SU-DHL-6 (cell line): ENCODE measurements around the gene TIAM2.

Experiments used
- H2AFZ ChIP-seq: fragments of 200-600 bp; sonication (generic); 2 replicates; pipeline ENCODE4 v1.6.1; 2014; ENCODE audit warnings: low read depth, mild to moderate bottlenecking, moderate library complexity, mixed read lengths, antibody characterized with exemption, low read length; ENCODE audit not compliant: severe bottlenecking
- H3F3A ChIP-seq: fragments of 200-600 bp; shearing (Covaris generic); 2 replicates; pipeline ENCODE4 v1.6.0; 2016; ENCODE audit warnings: antibody characterized with exemption, mild to moderate bottlenecking; ENCODE audit not compliant: insufficient read depth
- H3K27ac ChIP-seq: fragments of 200-600 bp; sonication (generic); 2 replicates; pipeline ENCODE4 v1.5.1; 2016; ENCODE audit warnings: low read depth, mild to moderate bottlenecking, low read length, moderate library complexity, mixed read lengths
- H3K27me3 ChIP-seq: fragments of 200-600 bp; sonication (generic), shearing (Covaris generic); 2 replicates; pipeline ENCODE4 v1.6.0; 2014; ENCODE audit warnings: mild to moderate bottlenecking, low read length
- H3K36me3 ChIP-seq: fragments of 200-600 bp; sonication (generic); 2 replicates; pipeline ENCODE4 v1.6.1; 2014; ENCODE audit warnings: mild to moderate bottlenecking, low read length, mixed read lengths
- H3K4me2 ChIP-seq: fragments of 300-600, 200-600 bp; shearing (Covaris generic), sonication (generic); 2 replicates; pipeline ENCODE4 v1.6.0; 2014; ENCODE audit warnings: low read length, low read depth, mild to moderate bottlenecking; ENCODE audit not compliant: poor library complexity, severe bottlenecking
- H3K4me3 ChIP-seq: fragments of 200-600 bp; sonication (generic); 2 replicates; pipeline ENCODE4 v1.5.1; 2014; ENCODE audit warnings: antibody characterized with exemption, low read length, mild to moderate bottlenecking, mixed read lengths; ENCODE audit not compliant: insufficient read depth, poor library complexity, severe bottlenecking
- H3K79me2 ChIP-seq: fragments of 200-600 bp; sonication (generic); 2 replicates; pipeline ENCODE4 v1.6.1; 2014; ENCODE audit warnings: mild to moderate bottlenecking, low read length, moderate library complexity; ENCODE audit not compliant: insufficient read depth
- H3K9ac ChIP-seq: fragments of 200-600 bp; sonication (generic); 2 replicates; pipeline ENCODE4 v1.7.0; 2014; ENCODE audit warnings: mild to moderate bottlenecking, low read length
- H3K9me2 ChIP-seq: fragments of 200-600 bp; sonication (generic); replicated peaks from 2 replicates; pipeline ENCODE4 v1.6.1; 2014; ENCODE audit warnings: low read length; ENCODE audit not compliant: insufficient read depth
- H3K9me3 ChIP-seq: fragments of 200-600 bp; sonication (generic); 2 replicates; pipeline ENCODE4 v1.6.1; 2014; ENCODE audit warnings: low read length, mixed read lengths; ENCODE audit not compliant: insufficient read depth
- H4K20me1 ChIP-seq: fragments of 200-600 bp; sonication (generic); 2 replicates; pipeline ENCODE4 v1.6.1; 2014; ENCODE audit warnings: low read depth, mild to moderate bottlenecking, antibody characterized with exemption, low read length, moderate library complexity, mixed read lengths
- EZH2phosphoT487 ChIP-seq: fragments of 200-600 bp; sonication (generic), shearing (Covaris generic); conservative IDR thresholded peaks from 2 replicates; pipeline ENCODE4 v1.6.1; 2018; ENCODE audit warnings: mild to moderate bottlenecking, antibody characterized with exemption, low read length, moderate library complexity, mixed read lengths
- TF ChIP-seq, protein P1 (sequence below): fragments of 200-600 bp; sonication (generic); IDR thresholded peaks from one replicate; pipeline ENCODE4 v1.5.1; 2017; ENCODE audit warnings: antibody characterized with exemption, mild to moderate bottlenecking, low read length, moderate library complexity; ENCODE audit not compliant: insufficient read depth, poor library complexity, severe bottlenecking

Gene TIAM2

DNA sequence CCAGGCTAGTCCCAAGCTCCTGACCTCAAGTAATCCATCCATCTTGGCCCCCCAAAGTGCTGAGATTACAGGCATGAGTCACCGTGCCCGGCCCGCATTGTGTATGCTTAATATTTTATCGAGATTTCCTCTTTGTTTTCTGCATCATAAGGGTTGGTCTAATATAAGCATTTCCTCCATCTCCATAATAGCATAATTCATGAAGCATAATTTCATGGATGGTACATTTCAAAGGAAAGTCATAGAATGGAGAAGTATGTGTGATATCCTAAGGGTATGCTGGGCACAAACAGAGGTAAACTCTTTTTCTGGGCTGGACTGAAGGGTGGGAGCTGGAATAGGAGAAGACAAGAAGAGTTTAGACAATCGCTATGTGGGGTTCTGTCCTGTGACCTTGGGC is 17.5 kb upstream of the TIAM2 start:
- Histone ChIP-seq H2AFZ (no peak overlapping the region), H3K9me3 (no peaks in the 10 kb centered on the region), H3K36me3 (no peaks in the 10 kb centered on the region), H3K9me2 (no peaks in the 10 kb centered on the region), H3F3A (no peaks in the 10 kb centered on the region), H3K79me2 (no peaks in the 10 kb centered on the region), H3K27ac (no peak overlapping the region), H4K20me1 (no peaks in the 10 kb centered on the region), H3K27me3 (no peaks in the 10 kb centered on the region), H3K9ac (no peak overlapping the region), H3K4me3 (no peak overlapping the region), H3K4me2 (no peak overlapping the region)
- no peak for TF ChIP-seq EZH2phosphoT487

DNA sequence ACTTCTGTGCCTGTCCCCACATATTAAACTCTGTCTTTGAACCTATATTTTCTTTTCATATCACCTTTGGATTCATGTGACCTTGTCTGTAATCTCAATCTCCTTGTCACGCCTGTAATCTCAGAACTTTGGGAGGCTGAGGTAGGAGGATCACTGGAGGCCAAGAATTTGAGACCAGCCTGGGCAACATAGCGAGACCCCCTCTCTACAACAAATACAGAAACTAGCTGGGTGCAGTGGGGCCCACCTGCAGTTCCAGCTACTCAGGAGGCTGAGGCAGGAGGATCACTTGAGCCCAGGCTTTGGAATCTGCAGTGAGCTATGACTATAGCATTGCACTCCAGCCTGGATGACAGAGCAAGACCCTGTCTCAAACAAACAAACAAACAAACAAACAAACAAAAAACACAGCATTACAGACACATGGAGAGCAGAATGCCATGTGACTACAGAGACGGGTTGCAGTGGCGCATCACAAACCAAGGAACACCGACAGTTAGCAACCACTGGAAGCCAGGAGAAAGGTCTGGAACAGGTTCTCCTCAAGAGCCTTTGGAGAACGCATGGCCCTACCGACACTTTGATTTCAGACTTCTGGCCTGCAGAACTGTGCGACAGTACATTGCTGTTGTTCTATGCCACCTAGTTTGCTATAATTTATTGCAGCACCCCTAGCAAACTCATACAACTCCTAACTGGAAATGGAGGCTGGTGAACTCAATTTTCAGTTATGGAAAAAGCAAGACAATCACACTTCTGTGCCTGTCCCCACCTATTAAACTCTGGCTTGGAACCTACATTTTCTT is 14.6 kb upstream of the TIAM2 start:
- Histone ChIP-seq H3K4me3 (no peak overlapping the region), H3K79me2 (no peaks in the 10 kb centered on the region), H3K9ac (no peak overlapping the region), H3K4me2 (no peak overlapping the region), H3K27ac (no peak overlapping the region), H3K36me3 (no peaks in the 10 kb centered on the region), H2AFZ (no peak overlapping the region), H3K9me2 (no peaks in the 10 kb centered on the region), H3K9me3 (no peaks in the 10 kb centered on the region), H4K20me1 (no peaks in the 10 kb centered on the region), H3F3A (no peaks in the 10 kb centered on the region), H3K27me3 (no peaks in the 10 kb centered on the region)
- TF ChIP-seq, protein P1, sequence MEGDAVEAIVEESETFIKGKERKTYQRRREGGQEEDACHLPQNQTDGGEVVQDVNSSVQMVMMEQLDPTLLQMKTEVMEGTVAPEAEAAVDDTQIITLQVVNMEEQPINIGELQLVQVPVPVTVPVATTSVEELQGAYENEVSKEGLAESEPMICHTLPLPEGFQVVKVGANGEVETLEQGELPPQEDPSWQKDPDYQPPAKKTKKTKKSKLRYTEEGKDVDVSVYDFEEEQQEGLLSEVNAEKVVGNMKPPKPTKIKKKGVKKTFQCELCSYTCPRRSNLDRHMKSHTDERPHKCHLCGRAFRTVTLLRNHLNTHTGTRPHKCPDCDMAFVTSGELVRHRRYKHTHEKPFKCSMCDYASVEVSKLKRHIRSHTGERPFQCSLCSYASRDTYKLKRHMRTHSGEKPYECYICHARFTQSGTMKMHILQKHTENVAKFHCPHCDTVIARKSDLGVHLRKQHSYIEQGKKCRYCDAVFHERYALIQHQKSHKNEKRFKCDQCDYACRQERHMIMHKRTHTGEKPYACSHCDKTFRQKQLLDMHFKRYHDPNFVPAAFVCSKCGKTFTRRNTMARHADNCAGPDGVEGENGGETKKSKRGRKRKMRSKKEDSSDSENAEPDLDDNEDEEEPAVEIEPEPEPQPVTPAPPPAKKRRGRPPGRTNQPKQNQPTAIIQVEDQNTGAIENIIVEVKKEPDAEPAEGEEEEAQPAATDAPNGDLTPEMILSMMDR, result no peak
- TF ChIP-seq EZH2phosphoT487, result no peak

DNA sequence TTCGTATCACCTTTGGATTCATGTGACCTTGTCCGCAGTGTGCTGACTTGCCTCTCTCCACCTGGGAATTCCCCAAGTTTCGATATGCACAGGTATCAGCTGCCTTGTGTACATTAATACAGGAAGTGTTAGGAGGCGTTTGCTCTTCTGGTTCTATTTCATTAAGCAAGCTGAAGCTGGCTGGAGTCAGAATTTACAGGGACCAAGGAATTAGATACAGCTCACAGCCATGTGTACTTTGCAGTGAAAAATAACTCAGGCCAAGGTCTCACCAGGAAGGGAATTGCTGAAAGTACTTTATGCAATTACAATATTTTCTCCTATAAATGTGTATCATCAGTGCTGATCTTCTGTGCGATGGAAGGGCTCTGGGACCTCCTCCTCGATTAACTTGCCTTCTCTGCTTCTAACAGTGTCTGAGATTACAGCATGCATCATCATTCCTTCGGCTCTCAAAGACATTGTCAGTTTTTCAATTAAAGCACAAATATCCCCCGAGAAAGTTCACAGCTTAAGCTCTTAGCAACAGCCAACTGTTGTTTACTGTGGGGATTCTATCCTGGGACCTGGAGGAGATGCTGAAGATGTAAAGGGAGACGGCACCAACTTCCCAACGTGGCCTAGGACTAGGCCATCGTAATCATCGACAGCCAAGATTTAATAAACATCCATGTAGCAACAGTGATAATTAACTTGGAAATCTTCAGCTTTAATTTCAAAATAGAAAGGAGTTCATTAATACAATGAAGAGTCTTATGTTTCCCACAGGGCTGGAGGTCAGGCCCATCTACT is 13.8 kb upstream of the TIAM2 start:
- H2AFZ ChIP-seq, result no peak overlapping the region
- H3F3A ChIP-seq, result no peaks in the 10 kb centered on the region
- no peaks in the 10 kb centered on the region for H3K79me2 ChIP-seq
- H3K4me2 ChIP-seq, result no peak overlapping the region
- no peaks in the 10 kb centered on the region for H3K27me3 ChIP-seq
- H3K9me2 ChIP-seq, result no peaks in the 10 kb centered on the region
- no peaks in the 10 kb centered on the region for H4K20me1 ChIP-seq
- H3K36me3 ChIP-seq, result no peaks in the 10 kb centered on the region
- TF ChIP-seq, protein P1, result no peak
- TF ChIP-seq EZH2phosphoT487, result no peak
- no peak overlapping the region for H3K4me3 ChIP-seq
- H3K9me3 ChIP-seq, result no peaks in the 10 kb centered on the region
- no peak overlapping the region for H3K9ac ChIP-seq
- H3K27ac ChIP-seq, result no peak overlapping the region

DNA sequence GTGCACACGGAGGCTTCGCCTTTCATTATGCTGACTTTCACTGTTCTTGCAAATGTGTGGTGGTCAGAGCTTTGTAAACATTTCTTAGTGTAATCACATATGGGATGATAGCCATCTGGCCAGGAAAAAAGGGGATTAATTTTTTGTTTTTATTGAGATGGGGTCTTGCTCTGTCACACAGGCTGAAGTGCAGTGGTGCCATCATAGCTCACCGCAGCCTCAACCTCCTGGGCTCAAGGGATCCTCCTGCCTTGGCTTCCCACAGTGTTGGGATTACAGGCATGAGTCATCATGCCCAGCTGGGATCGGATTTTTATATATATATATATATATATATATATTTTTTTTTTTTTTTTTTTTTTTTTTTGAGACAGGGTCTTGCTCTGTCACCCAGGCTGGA is 11.0 kb upstream of the TIAM2 start:
- Histone ChIP-seq H3K4me3 (no peak overlapping the region), H3K36me3 (no peaks in the 10 kb centered on the region), H4K20me1 (no peaks in the 10 kb centered on the region), H3K4me2 (no peak overlapping the region), H3K79me2 (no peaks in the 10 kb centered on the region), H3K27ac (no peak overlapping the region), H3K9ac (no peak overlapping the region), H2AFZ (no peak overlapping the region), H3F3A (no peaks in the 10 kb centered on the region), H3K9me3 (no peaks in the 10 kb centered on the region), H3K27me3 (no peaks in the 10 kb centered on the region), H3K9me2 (no peaks in the 10 kb centered on the region)
- TF ChIP-seq EZH2phosphoT487, result no peak
- TF ChIP-seq, protein P1, result no peak
